GM18909 (cell line): ENCODE measurements around the gene XIRP2.

ENCODE experiments used
- ATAC-seq: cut with Tn5 transposase; IDR thresholded peaks from one replicate; pipeline ENCODE4 v1.9.1; 2021; ENCODE audit warnings: mild to moderate bottlenecking; ENCODE audit not compliant: unreplicated experiment, poor library complexity

XIRP2 gene

GRCh38 chr2:167127135-167127534, 238.9 kb downstream of the XIRP2 start:
- ATAC-seq = no peak

GRCh38 chr2:167128130-167128529, 239.8 kb downstream of the XIRP2 start:
- ATAC-seq = no peak

- no peak for ATAC-seq
Measured at GRCh38 chr2:167132066-167132465, 243.8 kb downstream of the XIRP2 start.

GRCh38 chr2:167132906-167133555, 244.8 kb downstream of the XIRP2 start:
- no peak for ATAC-seq

- no peak for ATAC-seq
Measured at GRCh38 chr2:167133614-167134013, 245.3 kb downstream of the XIRP2 start.

GRCh38 chr2:167134381-167135072, 246.2 kb downstream of the XIRP2 start:
- no peak for ATAC-seq

- no peak for ATAC-seq
Measured at GRCh38 chr2:167135706-167136105, 247.4 kb downstream of the XIRP2 start.

GRCh38 chr2:167136879-167137596, 248.8 kb downstream of the XIRP2 start:
- ATAC-seq = no peak

- ATAC-seq = no peak
Measured at GRCh38 chr2:167140330-167140729, 252.1 kb downstream of the XIRP2 start.

- ATAC-seq = no peak
Measured at GRCh38 chr2:167140767-167141166, 252.5 kb downstream of the XIRP2 start.

- ATAC-seq = no peak
Measured at GRCh38 chr2:167142554-167142953, 254.3 kb downstream of the XIRP2 start.

- no peak for ATAC-seq
Measured at GRCh38 chr2:167144179-167144898, 256.1 kb downstream of the XIRP2 start.

- ATAC-seq = no peak
Measured at GRCh38 chr2:167147271-167147941, 259.1 kb downstream of the XIRP2 start.

- ATAC-seq = no peak
Measured at GRCh38 chr2:167151894-167152293, 263.6 kb downstream of the XIRP2 start.

GRCh38 chr2:167157523-167157922, 269.2 kb downstream of the XIRP2 start:
- ATAC-seq = no peak

- no peak for ATAC-seq
Measured at GRCh38 chr2:167177196-167177595, 288.9 kb downstream of the XIRP2 start.

- ATAC-seq = no peak
Measured at GRCh38 chr2:167181134-167181533, 292.9 kb downstream of the XIRP2 start.

GRCh38 chr2:167181688-167182087, 293.4 kb downstream of the XIRP2 start:
- ATAC-seq = no peak

GRCh38 chr2:167182403-167182802, 294.1 kb downstream of the XIRP2 start:
- ATAC-seq = no peak

GRCh38 chr2:167183931-167184330, 295.7 kb downstream of the XIRP2 start:
- ATAC-seq = no peak
